Activated naive CD4-positive, alpha-beta T cell (primary cell): ENCODE data around the gene CCDC12.

Experiments used
- DNase-seq, 4 experiments: peaks; one replicate each; lab custom pipeline; 2025; lab: John Stamatoyannopoulos, UW

CCDC12 gene

DNA sequence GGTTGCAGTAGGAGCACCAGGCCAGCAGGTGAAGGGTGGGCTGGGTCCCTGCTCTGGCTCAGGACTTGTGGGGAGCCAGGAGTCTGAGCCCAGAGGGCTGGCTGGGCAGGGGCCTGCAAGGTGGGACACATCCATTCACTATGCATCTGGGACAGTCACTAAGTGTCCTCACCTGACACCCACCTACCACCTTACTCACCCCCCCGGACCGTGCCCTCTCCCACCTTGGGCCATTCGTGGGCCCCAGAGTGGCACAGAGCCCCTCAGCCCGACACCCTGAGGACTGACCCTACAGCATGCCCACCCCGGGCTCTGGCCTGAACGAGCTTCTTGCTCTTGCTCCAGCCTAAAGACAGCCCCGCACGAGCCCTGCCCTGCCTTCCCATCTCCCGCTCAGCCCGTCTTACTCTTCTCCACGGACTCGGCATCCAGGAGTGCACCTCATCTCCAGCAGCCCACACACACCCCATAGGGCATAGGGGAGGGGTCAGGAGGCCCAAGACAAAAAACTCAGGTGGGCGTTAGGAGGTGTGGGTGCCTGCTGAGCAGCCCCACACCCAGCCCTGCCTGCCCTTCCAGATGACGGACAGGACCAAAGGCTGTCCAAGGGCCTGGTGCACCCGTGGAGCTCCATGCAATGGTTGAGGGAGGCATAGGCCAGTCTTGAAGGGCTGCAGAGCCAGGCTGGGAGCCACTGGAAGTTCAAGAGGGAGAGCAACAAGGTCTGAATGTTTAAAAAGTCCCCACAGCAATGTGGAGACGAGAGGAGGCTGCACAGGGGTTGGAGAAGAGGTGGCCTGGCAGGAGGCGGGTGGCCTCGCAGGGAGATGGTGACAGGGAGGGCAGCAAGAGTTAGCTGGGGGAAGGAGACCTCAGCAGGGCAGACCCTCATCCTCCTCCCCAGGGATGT lies 72.0 kb downstream of the CCDC12 start:
- DNase-seq: no peak

DNA sequence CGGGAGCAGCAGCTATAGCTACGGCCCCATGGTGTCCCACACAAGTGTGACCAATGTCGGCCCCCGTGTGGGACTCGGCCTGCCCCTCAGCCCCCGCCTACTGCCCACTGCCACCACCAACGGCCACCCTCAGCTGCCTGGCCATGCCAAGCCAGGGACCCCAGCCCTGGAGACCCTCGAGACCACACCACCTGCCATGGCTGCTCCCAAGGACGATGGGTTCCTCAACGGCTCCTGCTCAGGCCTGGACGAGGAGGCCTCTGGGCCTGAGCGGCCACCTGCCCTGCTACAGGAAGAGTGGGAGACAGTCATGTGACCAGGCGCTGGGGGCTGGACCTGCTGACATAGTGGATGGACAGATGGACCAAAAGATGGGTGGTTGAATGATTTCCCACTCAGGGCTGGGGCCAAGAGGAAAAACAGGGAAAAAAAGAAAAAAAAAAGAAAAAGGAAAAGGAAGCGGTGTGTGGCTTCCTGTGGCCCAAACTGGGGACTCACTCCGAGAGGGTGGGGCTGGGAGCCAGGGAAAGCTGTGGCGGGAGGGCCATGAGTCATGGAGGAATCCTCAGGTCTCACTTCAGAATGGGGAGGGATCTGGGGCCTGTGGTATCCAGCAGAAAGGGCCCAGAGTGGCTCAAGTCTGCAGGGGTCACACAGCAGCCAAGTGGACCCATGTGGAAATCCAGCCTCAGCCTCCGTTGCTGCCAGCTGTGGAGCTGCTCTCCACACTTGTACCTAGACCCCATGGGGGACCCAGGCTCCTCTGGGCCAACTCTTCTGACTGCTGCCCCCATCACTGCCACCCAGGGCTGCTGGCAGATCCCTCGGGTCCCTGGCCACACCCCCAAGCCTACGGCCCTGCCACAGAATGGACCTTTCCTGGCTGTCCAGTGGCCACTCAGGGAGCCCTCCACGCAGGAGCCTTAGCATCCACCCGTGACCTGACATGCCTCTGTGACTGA lies 72.9 kb downstream of the CCDC12 start:
- DNase-seq: no peak

DNA sequence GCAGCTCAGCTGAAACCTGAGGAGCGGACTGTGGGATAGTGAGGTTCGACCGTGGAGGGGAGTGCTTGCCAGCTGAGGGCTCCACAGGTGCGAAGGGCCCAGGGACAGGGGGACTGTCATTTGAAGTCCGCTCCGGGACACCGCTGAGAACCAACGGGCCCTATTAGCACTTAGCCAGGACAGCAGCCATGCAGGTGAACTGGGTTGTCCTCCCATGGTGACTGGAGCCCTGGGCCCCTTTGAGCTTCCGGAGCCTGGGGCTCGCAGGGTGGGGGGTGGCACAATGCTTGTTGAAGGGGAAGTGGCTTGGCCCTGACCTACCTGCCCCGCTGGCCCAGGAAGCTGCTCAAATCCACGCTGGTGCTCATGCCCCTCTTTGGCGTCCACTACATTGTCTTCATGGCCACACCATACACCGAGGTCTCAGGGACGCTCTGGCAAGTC lies 74.3 kb downstream of the CCDC12 start:
- DNase-seq: no peak

DNA sequence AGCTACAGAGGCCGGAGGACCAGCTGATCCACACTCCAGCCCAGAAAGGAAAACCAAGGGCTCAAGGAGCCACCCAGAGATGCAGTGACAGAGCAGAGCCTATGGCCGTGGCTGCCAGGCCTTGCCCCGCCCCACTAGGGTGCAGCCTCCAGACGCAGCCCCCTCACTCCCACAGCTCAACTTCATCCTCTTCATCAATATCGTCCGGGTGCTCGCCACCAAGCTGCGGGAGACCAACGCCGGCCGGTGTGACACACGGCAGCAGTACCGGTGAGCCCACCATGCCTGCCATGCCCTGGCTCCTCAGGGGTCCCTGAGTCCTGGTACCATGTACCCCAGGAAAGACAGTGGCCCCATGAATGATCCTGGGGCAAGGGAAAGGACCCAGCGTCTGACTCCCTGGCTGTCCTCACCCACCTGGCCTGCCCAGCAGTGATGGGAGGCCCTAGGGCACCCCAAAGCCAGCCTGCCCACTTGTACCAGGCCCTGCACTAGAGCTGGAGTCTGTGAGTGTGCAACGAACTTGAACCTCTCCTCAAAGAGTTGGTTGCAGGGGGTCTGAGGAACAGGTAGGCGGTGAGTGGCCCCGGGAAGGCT lies 74.9 kb downstream of the CCDC12 start:
- no peak for DNase-seq

DNA sequence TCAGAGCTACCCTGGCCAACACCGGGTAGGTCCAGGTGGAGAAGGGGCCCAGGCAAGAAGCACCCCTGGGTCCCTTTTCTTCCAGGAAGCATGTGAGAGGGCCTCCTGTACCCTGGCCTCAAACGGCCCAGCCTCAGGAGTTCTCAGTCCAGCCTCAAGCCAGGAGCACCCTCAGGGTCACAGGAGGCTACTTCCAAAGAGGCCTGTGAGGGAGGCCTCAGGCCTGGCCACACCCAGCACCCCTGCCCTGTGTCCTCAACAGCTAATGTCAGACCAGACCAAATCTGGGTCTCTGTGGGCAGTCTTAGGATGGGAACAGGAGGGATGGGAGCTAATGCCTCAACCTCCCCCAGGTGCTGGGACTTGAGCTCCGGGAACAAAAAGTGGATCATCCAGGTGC lies 75.5 kb downstream of the CCDC12 start:
- no peak for DNase-seq

DNA sequence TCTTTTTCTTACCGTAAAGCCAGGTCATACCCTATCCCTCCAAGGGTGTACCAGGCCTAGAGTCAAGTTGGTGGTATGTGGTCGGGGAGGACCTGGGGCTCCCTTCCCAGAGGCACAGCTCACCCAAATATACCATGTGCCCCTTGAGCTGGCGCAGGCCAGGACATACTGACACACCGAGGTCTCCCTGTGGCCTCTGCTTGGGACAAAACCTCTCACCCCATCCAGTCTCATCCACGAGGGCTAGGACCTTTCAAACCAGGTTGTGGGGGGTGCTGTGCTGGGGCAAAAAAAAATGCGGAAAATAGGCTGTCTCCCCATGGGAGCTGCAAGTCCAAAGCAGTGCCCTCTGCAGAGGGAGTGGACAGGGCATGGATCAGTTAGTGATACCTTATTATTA lies 76.2 kb downstream of the CCDC12 start:
- no peak for DNase-seq

DNA sequence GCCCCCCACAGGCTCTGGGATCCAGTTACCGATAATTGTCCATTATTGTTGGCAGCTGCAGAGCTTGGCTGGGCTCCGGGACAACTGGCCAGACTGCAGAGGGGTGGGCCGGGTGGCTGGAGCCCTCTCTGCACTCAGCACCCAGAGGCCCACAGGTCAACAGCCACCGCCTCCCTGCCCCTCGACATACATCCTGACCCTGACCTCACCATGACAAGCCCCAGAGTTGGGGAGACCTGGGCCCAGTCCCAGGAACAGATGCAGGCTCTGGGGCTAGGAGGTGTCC lies 76.6 kb downstream of the CCDC12 start:
- DNase-seq: no peak

DNA sequence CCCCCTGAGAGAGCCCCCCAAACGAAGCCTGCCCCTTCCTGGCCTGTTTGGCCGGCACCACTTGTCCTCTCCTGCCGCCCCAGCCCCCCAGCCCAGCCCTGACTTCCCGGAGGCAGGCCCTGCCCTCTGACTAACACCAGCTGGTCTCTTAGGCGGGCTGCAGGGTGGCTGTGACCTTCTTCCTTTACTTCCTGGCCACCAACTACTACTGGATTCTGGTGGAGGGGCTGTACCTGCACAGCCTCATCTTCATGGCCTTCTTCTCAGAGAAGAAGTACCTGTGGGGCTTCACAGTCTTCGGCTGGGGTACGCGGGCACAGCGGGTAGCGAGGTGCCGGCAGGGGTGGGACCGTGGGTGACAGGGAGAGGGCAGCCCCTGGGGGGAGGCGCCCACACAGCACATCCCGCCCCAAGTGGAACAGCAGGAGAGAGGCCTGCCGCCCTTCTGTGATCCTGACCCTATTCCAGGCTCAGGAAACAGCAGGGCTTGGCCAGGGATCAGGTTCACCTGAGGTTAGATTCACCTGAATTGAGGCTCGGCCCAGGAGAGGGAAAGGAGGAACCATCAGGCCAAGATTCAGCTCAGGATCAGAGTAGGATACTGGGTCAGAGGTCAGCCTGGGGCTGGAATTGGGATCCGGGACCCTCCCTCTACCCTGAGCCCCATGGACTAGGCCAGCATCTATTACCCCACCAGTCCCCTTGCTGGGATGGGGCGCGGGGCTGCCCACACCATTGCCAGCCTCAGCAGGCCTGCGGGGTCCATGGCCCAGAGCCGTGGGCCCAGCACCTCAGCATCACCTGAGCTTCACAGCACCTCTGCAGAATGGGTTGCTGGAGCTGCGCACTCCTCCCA lies 77.2 kb downstream of the CCDC12 start:
- no peak for DNase-seq

DNA sequence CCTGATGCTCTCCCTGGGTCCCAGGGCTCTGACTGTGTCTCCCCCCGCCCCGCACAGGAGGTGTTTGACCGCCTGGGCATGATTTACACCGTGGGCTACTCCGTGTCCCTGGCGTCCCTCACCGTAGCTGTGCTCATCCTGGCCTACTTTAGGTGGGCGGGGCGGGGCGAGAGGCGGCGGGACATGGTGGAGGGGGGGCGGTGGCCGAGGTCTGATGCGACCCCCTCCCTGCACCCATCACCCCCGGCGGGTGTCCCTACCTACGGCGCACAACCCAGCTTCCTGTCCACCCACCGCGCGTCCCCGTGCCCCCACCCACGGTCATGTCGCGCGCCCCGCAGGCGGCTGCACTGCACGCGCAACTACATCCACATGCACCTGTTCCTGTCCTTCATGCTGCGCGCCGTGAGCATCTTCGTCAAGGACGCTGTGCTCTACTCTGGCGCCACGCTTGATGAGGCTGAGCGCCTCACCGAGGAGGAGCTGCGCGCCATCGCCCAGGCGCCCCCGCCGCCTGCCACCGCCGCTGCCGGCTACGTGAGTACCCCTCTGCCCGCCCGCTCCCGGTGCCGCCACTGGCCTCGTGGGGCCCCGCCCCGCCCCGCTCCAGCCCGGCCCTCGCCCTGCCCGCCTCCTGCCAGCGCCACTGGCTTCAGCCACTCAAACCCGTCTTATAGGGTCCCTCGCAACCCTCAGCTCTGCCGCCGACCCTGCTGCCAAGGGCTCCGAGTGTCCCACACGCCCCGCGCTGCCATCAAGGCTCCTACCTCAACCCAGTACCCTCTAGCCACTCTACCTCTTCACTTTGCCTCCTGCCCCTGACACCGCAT lies 78.0 kb downstream of the CCDC12 start:
- no peak for DNase-seq

DNA sequence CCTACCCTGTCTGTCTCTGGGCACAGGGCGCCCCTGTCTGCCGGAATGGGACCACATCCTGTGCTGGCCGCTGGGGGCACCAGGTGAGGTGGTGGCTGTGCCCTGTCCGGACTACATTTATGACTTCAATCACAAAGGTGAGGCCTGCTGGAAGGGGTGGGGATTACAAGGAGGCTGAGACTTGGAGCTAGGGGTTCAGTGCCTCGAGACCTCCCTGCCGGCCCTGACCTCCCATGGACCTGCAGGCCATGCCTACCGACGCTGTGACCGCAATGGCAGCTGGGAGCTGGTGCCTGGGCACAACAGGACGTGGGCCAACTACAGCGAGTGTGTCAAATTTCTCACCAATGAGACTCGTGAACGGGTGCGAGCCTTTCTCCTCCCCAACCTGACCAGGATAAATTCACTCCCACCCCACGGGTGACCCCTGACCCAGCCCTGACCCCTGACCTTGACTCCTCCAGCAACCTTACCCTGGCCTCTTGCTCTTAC lies 78.7 kb downstream of the CCDC12 start:
- DNase-seq: no peak

DNA sequence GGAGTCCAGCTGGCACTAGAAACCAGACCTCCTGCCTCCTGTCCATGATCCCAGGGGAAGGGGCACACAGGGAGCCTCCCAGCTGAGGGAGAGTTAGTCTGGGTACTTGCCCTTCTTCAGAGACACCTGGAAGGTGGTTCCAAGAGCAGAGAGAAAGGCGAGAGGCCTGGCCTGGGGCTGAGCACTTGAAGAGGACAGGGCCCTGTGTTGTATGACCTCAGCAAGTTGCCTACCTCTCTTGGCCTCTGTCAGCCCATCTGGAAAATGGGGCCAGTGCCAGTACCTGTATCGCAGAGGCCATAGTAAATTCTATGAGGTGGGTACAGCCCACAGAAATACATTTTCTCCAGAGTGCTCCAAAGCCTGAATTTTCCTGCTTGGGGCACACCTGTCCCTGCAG lies 79.5 kb downstream of the CCDC12 start:
- no peak for DNase-seq

DNA sequence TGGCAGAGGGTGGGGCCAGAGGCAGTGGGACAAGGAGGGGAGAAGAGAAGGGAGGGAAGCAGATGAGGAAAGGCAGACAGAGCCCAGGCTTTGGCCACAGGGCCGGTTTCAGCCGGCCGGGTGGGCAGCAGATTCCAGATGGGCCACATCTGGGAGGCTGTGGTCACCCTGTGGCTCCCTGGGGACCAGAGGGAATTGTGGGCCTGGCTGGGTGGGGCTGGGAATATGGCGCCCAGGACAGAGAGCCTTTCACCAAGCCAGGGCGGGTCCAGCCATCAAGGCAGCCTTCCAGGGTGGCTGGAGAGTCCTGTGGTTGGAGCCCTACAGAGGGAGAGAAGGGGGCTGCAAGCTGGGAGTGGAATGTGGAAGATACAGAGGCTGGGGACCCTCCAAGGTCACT lies 80.2 kb downstream of the CCDC12 start:
- DNase-seq: no peak

DNA sequence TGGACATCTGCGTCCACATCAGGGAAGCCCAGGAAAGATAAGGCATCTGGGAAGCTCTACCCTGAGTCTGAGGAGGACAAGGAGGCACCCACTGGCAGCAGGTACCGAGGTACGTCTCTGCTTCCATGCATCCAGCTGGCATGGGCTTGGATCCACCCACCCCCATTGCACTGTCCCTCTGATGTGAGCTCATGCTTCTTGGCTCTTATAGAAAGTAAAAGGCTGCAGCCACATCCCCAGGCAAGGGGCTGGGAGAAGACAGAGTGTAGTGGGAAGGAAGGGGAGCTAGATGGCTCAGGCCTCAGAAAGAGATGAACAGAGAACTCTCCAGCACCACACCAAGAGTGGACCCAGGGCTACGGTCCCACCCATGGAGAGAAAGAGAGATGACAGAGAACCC lies 80.8 kb downstream of the CCDC12 start:
- no peak for DNase-seq

DNA sequence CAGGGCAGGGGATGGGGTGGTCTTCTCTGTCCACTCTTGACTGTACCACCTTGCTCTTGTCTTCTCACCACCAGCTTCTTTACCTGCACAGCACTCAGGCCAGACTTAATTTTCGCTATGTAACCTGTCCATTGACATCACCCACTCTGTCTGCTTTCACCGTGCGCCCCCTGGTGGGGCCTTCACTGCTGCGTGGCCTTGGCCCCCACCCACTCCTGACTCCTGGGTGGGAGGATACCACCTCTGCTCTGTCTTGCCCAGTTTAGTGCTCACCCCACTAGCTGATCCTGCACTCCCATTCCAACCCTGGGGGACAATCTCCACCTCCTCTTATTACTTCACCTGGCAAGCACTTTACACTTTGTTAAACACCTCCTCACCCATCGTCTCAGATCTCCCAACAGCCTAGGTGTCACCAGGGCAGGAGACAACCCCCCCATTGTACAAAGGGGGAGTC lies 81.3 kb downstream of the CCDC12 start:
- DNase-seq: peak; percentile 49 to 79 (median 70)

DNA sequence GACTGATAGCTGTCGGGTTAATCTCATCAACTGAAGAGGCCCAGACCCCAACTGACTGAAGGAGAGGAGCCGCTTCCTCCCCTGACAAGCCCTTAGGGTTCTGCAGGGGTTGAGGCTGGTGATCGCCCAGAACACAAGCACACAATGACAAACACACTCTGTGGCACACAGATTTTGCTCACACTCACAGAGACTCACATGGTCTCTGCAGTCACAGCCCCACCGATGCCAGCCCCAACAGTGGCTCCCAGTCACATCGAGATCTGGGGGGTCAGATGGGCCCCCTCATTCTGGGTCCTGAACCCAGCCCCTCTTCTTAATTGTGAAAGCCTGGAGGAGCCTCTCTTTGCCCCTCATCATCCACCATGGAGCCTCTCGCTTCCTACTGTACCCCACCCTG lies 82.3 kb downstream of the CCDC12 start:
- no peak for DNase-seq

DNA sequence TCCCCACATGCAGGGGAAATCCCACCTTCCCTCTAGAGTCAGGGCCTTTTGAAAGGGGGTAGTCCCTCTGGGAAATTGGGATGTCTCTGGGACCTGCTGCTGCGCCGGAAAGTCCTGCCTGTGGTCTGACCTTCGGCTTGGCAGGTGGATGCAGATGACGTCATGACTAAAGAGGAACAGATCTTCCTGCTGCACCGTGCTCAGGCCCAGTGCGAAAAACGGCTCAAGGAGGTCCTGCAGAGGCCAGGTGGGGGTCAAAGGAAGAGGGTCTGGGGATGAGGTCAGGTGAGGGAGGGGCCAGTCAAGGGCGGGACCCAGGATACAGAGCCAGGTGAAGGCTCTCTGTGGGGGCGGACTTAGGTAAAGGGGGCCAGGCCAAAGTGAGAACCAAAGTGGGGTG lies 82.8 kb downstream of the CCDC12 start:
- DNase-seq: no peak

DNA sequence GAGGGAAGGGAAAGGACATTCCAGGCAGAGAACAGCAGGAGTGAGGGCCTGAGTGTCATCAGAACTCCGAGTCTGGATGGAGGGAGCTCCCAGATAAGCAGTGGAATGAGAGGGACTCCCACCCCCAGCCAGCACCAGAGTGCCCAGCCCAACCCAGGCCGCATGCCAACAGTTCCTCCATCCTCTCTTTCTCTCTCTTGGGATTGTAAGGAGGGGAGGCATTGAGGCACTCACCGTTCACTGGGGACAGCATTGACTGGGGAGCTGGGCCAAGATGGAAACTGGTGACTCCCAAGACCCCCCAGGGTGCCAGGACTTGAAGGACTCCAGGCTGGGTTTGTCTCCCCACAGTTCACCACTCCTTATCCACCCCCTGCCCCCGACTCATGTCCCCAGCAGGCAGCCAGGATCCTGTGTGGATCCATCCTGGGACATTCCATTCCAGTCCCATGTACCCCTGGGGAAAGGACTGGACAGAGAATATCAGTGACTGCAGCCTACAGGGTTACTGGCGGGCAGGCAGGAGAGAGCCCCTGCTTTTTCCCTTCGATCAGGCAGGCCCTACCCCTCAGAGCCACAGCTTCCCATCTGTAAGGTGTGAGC lies 83.3 kb downstream of the CCDC12 start:
- no peak for DNase-seq

DNA sequence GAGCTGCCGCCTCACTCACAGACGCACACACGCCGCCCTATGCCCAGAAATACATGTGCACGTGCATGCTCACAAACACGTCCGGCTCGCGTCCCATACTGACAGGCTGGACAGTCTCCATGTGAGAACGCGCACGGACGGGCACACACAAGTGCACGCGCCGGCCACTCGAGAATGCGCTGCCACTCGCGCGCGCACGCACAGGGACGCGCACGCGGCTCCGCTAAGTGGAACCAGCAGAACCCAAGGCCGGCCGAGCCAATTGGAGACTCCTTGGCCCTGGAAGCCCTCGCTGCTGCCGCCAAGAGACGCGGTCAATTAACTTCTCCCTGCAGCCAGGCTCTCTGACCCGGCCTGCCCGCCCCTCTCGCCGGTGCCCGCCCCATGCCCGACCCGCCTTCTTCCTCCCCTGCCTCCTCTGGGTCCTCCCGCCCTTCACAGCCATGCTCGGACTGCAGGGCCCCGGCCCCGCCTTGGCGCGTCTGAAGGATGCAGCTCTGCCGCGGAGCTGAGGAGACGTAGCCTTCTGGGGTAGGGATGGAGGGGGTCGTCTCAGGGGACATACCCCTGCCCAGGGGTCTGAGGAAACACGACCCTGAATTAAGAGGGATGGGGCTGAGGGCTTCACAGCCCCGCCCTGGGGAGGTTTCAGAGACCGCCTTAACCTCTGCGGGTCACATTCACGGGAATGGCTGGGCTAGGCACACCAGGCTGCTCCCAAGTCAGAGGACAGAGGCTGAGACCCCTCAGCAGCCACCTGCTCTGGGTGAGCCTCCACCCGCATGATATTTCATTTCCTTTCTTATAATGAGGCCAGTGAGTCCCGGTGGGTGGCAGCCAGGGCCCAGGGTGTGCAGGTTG lies 84.0 kb downstream of the CCDC12 start:
- no peak for DNase-seq

DNA sequence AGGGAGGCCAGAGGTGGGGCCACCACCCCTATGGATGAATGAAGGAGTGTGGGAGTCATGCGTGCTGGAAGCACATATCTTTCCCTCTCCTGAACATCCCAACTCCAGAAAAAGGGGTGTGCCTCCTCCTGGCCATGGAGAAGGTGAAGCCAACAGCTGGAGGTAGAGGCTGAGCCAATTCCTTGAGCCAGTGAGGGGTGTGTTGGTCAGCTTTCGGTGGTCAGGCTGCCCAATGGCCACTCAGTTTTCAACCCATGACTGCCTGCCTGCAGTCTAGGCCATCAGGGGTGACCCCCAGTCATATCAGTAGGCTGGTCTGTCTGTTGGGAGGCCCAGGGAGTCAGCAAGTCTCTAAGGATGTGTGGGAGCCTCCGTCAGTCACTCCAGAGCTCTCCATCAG lies 85.4 kb downstream of the CCDC12 start:
- no peak for DNase-seq
